ENCODE results near the gene PTER. TPM values are rescaled to one million over a fixed set of nuclear protein-coding genes. Genes with fewer than 3 reads are reported as not detected.
A peak's percentile ranks its signal among the peaks of the same experiment; 100 is the strongest.

Gene PTER
- 6.9 TPM for polyA plus RNA-seq (2013, experiment 1 of 2; ENCODE audit: insufficient read length)
- 6.3 TPM for polyA plus RNA-seq (2013, experiment 2 of 2; ENCODE audit: insufficient read length)

DNA sequence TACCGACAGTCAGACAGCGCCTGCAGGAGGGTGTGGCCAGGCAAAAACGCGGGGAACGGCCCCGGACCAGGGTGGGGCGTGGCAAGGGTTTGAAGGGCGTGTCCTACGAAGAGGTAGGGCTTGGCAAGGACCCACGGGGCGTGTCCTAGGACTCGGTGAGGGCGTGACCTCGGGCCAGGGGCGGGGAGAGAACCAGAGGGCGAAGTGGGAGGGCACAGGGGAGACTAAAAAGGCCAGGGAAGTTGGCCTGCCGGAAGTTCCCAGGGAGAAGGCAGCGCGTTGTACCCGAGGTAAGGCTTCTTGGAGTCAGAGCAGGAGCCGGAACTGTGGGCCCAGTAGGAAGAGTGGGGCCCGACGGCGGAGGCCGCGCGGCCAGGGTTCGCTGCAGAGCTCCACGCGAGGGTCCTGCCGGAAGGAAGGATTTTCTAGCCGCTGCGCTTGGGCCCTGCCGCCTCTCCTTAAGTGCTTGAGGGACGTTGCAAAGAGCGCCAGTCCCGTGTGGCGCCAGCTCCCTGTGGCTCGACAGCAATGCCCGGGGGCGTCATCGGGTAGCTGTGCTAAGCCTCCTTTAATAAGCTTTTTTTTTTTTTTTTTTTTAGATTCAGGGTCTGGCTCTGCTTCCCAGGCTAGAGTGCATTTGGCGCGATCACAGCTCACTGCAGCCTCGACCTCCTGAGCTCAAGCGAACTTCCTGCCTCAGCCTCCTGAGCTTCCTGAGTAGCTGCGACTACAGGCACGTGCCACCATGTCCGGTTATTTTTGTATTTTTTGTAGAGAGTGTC is at the start of gene PTER:
Gene PTER, plus strand, starts transcription at position 253 of the 782 bp plus-strand sequence. CDS start 47,375 bp downstream, outside the sequence.
- peak; percentile 92 for DNase-seq

GRCh38 chr10:16392531-16393069 is 44.2 kb upstream of the PTER start:
- no peak for DNase-seq

DNA sequence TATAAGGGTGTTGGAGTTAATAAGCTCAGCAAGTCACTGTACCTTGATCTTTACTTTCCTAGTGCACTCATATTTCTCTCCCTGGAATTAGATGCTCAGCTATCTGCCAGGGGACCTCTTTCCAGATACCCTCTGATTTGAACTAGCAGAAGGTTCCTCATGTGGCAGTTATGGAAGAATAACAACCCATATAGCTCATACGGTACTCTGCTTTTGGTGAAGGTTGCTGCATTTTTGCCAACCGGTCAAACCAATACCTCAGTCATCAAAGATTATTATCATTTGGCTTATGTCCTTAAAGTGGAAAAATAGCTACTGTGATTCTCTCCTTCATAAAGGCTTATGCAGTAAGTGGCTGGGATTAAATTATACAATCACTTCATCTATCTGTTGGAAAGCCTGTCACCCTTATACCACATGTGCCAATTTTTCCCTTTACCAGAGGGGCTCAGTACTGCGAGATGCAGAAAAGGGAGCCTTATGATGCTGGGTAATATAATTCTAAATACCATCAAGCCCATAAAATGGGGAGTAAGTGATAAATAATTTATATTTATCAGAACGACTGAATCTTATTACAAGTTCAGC is 43.4 kb upstream of the PTER start:
- DNase-seq: no peak

- no peak for DNase-seq
Observed at GRCh38 chr10:16401416-16401815, 35.4 kb upstream of the PTER start.

DNA sequence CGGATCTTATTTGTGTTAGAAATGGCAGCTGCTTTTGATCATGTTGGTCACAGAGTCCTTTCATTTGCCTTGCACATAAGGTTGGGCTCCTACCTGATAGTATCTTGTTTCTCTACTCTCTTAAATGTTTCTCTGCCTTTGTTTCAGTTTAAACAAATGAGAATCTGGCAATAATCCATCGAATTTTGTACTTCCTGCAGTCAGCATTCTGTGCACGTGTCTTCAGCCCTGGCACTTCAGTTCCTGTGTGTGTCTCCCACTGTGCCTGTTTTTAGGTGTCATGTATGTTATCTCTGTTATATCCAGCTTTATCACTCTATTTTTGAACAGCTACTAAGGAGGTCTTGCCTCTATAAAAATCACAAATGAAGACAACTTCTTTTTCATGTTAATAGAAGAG is 28.4 kb upstream of the PTER start:
- no peak for DNase-seq

DNA sequence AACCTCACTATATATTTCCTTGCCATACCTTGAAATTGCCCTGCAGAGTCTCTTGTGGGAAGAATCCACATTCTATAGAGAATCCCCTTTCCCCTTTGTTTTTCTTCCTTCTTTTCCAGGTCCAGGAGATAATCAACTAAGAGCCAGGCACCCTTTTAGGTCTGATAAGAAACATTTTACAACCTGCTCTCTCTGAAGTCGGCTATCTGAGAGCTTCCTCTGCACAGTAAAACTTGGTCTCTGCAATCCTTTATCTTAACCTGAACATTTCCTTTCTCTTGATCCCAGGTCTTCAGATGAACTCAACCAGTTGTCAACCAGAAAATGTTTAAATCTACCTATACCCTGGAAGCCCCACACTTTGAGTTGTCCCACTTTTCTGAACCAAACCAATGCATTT is 19.5 kb upstream of the PTER start:
- DNase-seq: no peak

DNA sequence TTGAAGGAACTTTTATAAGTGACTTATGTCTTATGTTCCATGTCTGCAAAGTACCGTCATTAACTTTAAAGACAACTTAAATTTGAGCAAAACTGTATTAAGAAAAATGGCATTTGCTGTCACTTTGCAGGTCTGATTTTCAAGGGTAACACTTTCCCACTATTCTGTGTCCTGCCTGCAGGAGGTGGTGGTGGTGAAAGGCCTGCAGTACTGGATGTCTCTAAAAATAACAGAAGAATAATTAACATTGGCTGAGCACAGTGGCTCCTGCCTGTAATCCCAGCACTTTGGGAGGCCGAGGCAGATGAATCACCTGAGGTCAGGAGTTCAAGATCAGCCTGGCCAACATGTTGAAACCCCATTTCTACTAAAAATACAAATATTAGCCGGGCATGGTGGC is 13.2 kb upstream of the PTER start:
- DNase-seq: no peak

DNA sequence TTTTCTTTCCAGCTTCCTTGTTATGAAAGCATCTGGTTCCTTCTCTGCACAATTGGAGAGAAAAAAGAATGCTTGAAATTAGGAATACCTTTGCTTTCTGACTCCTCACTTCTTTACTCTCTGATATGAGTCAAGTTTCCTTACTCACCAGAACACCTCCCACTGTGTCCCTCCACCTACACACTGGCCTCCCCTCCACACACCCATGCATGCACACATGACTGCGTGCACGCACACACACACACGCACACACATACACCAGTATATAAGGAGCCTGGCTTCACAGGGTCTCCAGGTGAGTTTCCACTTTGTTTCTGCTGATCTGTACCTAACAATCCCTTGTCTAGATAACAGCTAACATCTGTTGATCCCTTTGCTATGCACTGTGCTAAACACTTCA is 11.4 kb upstream of the PTER start:
- DNase-seq: no peak

- DNase-seq: no peak
Observed at GRCh38 chr10:16429539-16429938, 7.3 kb upstream of the PTER start.

DNA sequence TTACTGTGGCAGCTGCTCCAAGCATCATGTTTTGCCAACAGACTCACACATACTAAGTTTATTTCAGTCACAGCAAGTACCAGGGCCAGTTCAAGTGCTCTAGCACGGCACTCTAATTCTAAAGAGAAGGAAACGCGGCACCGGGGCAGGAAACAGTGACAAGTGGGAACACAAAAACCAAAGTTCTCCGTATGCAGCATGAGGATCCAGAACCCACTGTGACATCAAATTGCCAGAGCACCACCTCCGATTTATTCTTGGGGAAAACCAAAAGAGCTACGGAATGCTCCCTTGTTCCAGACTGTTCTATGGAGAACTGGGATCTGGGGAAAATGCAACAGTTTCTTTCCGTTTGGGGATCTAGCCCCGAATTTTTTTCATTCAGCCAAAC is 448 bp upstream of the PTER start:
- DNase-seq: no peak

DNA sequence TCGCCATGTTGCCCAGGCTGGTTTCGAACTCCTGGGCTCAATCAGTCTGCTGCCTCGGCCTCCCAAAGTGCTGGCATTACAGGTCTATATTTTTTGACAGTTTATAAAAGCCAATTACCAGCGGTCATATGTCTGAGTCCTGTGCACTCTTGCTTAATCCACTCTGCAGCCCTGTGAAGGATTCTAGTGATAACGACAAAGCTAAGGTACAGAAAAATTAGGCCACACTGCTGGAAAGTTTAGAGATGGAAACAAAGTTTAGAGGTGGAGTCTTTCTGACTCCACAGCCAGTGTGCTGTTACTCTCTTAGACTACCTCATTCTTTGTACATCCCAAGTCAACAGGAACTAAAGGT is 707 bp downstream of the PTER start:
- no peak for DNase-seq

DNA sequence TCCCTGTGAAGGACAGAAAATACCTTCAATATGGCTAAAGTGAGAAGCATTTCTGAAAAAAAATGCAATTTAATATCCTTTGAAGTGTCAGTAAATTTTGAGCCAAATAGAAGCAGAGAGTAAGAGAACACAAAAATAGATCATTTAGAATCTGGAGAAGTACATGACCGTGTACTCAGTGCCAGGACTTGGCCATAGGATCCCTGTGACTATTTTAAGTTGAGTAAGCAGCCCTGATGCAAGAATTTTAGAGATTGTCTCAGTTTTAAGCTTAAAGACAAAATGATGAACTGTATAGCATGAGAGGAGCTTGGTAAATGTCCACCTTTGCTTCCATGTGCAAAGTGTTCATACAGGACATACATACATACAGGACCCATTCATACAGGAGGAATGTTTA is 2.5 kb downstream of the PTER start:
- DNase-seq: peak; percentile 47

- no peak for DNase-seq
Observed at GRCh38 chr10:16440396-16441133, 3.8 kb downstream of the PTER start.

DNA sequence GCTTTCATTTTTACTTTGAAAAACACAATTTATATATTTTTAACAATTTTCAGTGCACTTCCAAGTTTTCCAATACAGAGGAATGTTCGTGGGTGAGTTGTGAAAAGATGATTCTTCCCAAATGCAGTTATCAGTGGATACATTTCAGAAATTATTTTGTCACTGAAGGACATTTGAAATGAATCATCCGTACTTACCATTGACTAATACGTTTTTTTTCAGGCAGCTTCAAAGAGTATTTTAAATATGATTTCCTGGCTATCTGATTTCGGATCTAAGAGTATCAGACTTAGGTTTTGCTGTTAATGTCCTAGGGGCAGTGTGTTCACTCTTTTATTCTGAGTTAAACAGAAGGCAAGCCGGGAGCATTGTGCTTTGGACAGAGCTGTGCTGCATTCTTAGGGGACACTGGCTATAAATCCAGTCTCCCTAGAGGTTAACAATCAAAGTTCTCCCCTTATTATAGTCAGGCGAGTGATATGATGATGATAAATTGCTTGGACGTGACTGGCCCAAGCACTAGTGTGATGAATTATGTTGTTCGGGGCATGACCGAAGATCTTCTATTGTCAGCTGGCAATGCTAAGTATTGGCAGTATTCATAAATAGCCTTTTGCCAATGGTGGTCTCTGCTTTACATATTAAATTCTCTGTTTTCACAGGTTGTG is 4.5 kb downstream of the PTER start:
- peak; percentile 36 for DNase-seq

DNA sequence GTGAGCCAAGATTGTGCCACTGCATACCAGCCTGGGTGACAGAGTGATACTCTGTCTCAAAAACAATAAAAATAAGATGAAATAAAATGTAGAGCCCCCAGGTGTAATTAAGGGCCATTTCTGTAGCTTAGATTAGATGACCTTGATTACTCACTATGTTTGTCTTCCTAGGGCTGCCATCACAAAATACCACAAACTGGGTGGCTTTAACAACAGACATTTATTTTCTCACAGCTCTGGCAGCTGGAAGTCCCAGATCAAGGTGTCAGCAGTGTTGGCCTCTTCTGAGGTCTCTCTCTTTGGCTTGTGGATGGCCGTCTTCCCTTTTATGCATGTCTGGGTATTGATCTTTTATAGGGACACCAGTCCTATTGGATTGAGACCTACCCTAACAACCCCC is 6.1 kb downstream of the PTER start:
- no peak for DNase-seq

DNA sequence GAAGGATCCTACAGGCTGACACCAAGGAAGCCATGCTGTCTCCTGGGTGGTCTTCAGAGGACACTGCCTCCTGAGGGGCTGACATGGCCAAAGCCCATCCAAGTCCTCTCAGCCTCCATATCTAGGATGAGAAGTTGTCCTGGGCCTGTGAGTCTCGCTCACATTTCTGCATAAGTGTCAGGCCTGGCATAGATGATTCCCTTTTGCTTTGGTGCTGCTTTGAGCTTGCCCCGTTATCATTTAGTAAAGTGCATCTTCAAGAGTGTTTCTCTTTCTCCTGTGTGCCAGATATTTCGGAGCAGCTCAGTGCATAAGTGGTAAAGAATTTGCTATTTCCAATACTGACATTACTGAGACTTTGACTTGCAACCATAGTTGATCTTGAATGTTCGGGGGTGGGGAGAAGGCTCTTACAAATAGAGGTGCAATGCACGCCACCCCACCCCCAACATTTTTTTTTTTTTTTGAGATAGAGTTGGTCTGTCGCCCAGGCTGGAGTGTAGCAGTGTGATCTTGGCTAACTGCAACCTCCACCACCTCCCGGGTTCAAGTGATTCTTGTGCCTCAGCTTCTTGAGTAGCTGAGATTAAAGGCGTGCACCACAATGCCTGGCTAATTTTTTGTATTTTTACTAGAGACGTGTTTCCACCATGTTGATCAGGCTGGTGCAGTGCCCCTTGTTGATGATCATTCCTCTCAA is 9.1 kb downstream of the PTER start:
- DNase-seq: no peak

GRCh38 chr10:16449454-16449853 is 12.6 kb downstream of the PTER start:
- DNase-seq: no peak

DNA sequence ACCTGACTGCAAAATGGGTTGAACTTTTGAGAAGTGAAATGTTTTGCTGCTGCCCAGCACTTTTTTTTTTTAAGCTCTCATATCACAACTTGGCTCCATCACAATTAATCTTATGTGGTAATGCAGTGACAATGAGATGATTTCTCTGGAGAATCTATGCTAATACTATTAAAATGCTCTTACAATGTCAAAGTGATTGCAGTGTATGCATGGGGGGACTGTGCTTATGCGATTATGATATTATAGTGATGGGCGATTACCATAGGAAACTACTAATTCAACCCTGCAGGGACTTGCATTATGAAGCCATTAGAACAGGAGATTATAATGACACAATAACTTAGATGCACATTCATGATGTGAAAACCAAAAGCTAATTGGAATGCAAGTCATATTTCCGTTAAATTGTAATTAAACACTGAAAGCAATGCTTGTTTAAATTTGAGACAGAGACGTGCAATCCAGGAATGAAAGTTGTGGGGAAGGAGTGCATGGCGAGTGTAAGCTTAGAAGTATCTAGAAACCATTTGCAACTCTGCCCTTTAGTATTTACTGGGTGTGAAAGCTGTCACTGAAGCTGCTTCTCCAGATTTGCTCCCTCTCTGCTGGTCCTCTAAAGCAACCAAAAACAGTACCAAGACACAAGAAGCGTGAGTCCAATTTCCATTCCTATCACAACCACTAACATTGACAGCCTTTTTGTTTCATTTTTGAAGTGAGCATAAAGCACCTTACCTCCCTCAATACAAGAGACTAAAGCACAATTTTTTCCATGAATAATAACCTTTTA is 21.6 kb downstream of the PTER start:
- no peak for DNase-seq

- DNase-seq: no peak
Observed at GRCh38 chr10:16459423-16459939, 22.7 kb downstream of the PTER start.

GRCh38 chr10:16466001-16466400 is 29.2 kb downstream of the PTER start:
- no peak for DNase-seq

DNA sequence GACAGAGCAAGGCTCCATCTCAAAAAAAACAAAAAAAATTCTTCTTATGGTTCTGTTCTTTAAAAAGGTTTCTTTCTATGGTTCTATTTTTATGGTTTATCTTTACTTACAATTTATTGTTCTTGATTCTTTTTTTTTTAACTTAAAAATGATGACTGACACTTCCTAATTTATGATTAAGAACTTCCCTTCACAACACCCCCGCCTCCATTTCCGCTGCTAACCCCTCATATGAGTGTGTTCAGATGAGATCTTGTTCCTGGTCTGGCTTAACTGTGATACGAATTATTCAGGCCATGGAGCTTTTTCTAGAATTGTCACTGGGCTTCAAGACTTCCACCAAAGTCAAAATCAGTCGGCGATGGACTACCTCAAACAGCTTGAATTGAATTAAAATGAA is 33.9 kb downstream of the PTER start:
- DNase-seq: no peak

All from fibroblast of skin of scalp (primary cell).